GM21515 (cell line): ENCODE measurements around the gene SLC9A8.
"Not testable (repeated sequence)": the region's sequence is repeated elsewhere in the genome, so short reads cannot be mapped to it uniquely, and the experiment has no call there.

Experiments used
- ATAC-seq: cut with Tn5 transposase; IDR thresholded peaks from one replicate; pipeline ENCODE4 v1.9.1; 2021; ENCODE audit not compliant: unreplicated experiment

Gene SLC9A8

GRCh38 chr20:49846206-49846807 is 33.7 kb downstream of the SLC9A8 start:
- no peak for ATAC-seq

- ATAC-seq, result no peak
Measured at GRCh38 chr20:49850463-49851230, 38.0 kb downstream of the SLC9A8 start.

- no peak for ATAC-seq
Measured at GRCh38 chr20:49851231-49851705, 38.6 kb downstream of the SLC9A8 start.

GRCh38 chr20:49851991-49852390 is 39.4 kb downstream of the SLC9A8 start:
- no peak for ATAC-seq

GRCh38 chr20:49852522-49853080 is 40.0 kb downstream of the SLC9A8 start:
- ATAC-seq, result no peak

- ATAC-seq, result no peak
Measured at GRCh38 chr20:49853640-49854039, 41.0 kb downstream of the SLC9A8 start.

GRCh38 chr20:49854190-49854875 is 41.7 kb downstream of the SLC9A8 start:
- no peak for ATAC-seq

- ATAC-seq, result no peak
Measured at GRCh38 chr20:49856904-49857303, 44.3 kb downstream of the SLC9A8 start.

GRCh38 chr20:49858076-49858585 is 45.5 kb downstream of the SLC9A8 start:
- ATAC-seq, result no peak

- ATAC-seq, result no peak
Measured at GRCh38 chr20:49859011-49859410, 46.4 kb downstream of the SLC9A8 start.

- ATAC-seq, result no peak
Measured at GRCh38 chr20:49859807-49860206, 47.2 kb downstream of the SLC9A8 start.

GRCh38 chr20:49861232-49861631 is 48.6 kb downstream of the SLC9A8 start:
- ATAC-seq, result not testable (repeated sequence)

- no peak for ATAC-seq
Measured at GRCh38 chr20:49862607-49863200, 50.1 kb downstream of the SLC9A8 start.

- no peak for ATAC-seq
Measured at GRCh38 chr20:49863666-49864065, 51.0 kb downstream of the SLC9A8 start.

- no peak for ATAC-seq
Measured at GRCh38 chr20:49865559-49865958, 52.9 kb downstream of the SLC9A8 start.

- no peak for ATAC-seq
Measured at GRCh38 chr20:49866051-49866450, 53.4 kb downstream of the SLC9A8 start.

GRCh38 chr20:49867453-49868215 is 55.0 kb downstream of the SLC9A8 start:
- no peak for ATAC-seq

GRCh38 chr20:49868538-49868937 is 55.9 kb downstream of the SLC9A8 start:
- ATAC-seq, result no peak

GRCh38 chr20:49868964-49869363 is 56.3 kb downstream of the SLC9A8 start:
- no peak for ATAC-seq

- ATAC-seq, result no peak
Measured at GRCh38 chr20:49870261-49870660, 57.6 kb downstream of the SLC9A8 start.
